ENCODE data around the gene DLEU7.

Gene DLEU7

GRCh38 chr13:50800091-50800739 lies 43.3 kb downstream of the DLEU7 start:
- no peaks in the 10 kb centered on the region for H3K9me3 ChIP-seq (ENCODE audit: severe bottlenecking)
- no peak overlapping the region for H3K4me3 ChIP-seq (ENCODE audit: severe bottlenecking)
- H3K27me3 ChIP-seq (ENCODE audit: insufficient read depth, poor library complexity, severe bottlenecking), result no peaks in the 10 kb centered on the region
- no peak for ATAC-seq (ENCODE audit: low read depth)
- no peaks in the 10 kb centered on the region for H3K4me1 ChIP-seq (ENCODE audit: insufficient read depth, poor library complexity, severe bottlenecking)
- no peaks in the 10 kb centered on the region for H3K36me3 ChIP-seq (ENCODE audit: low read depth)
- no peak for DNase-seq (ENCODE audit: low spot score)
- TF ChIP-seq CTCF (IDR thresholded peaks at IDR 0.05; ENCODE audit: poor library complexity, severe bottlenecking), result no peak
- H3K27ac ChIP-seq (ENCODE audit: poor library complexity, severe bottlenecking), result no peak overlapping the region

- H3K27ac ChIP-seq (ENCODE audit: poor library complexity, severe bottlenecking), result no peak overlapping the region
- H3K4me3 ChIP-seq (ENCODE audit: severe bottlenecking), result no peak overlapping the region
- no peaks in the 10 kb centered on the region for H3K4me1 ChIP-seq (ENCODE audit: insufficient read depth, poor library complexity, severe bottlenecking)
- no peak for DNase-seq (ENCODE audit: low spot score)
- H3K27me3 ChIP-seq (ENCODE audit: insufficient read depth, poor library complexity, severe bottlenecking), result no peaks in the 10 kb centered on the region
- no peaks in the 10 kb centered on the region for H3K36me3 ChIP-seq (ENCODE audit: low read depth)
- 0 out of 3 replicates have a peak, but pooled peaks have one; percentile 44 for ATAC-seq (ENCODE audit: low read depth)
- no peak for TF ChIP-seq CTCF (IDR thresholded peaks at IDR 0.05; ENCODE audit: poor library complexity, severe bottlenecking)
- no peaks in the 10 kb centered on the region for H3K9me3 ChIP-seq (ENCODE audit: severe bottlenecking)
Measured at GRCh38 chr13:50798923-50799322, 44.6 kb downstream of the DLEU7 start.

GRCh38 chr13:50797091-50797490 lies 46.4 kb downstream of the DLEU7 start:
- H3K4me3 ChIP-seq (ENCODE audit: severe bottlenecking), result no peak overlapping the region
- no peaks in the 10 kb centered on the region for H3K9me3 ChIP-seq (ENCODE audit: severe bottlenecking)
- no peaks in the 10 kb centered on the region for H3K27me3 ChIP-seq (ENCODE audit: insufficient read depth, poor library complexity, severe bottlenecking)
- DNase-seq (ENCODE audit: low spot score), result no peak
- no peaks in the 10 kb centered on the region for H3K4me1 ChIP-seq (ENCODE audit: insufficient read depth, poor library complexity, severe bottlenecking)
- ATAC-seq (ENCODE audit: low read depth), result no peak
- H3K27ac ChIP-seq (ENCODE audit: poor library complexity, severe bottlenecking), result no peak overlapping the region
- no peak for TF ChIP-seq CTCF (IDR thresholded peaks at IDR 0.05; ENCODE audit: poor library complexity, severe bottlenecking)
- no peaks in the 10 kb centered on the region for H3K36me3 ChIP-seq (ENCODE audit: low read depth)

- H3K36me3 ChIP-seq (ENCODE audit: low read depth), result no peaks in the 10 kb centered on the region
- no peak overlapping the region for H3K4me3 ChIP-seq (ENCODE audit: severe bottlenecking)
- no peak overlapping the region for H3K27ac ChIP-seq (ENCODE audit: poor library complexity, severe bottlenecking)
- TF ChIP-seq CTCF (IDR thresholded peaks at IDR 0.05; ENCODE audit: poor library complexity, severe bottlenecking), result no peak
- no peak for DNase-seq (ENCODE audit: low spot score)
- H3K4me1 ChIP-seq (ENCODE audit: insufficient read depth, poor library complexity, severe bottlenecking), result no peaks in the 10 kb centered on the region
- no peak for ATAC-seq (ENCODE audit: low read depth)
- H3K27me3 ChIP-seq (ENCODE audit: insufficient read depth, poor library complexity, severe bottlenecking), result no peaks in the 10 kb centered on the region
- no peaks in the 10 kb centered on the region for H3K9me3 ChIP-seq (ENCODE audit: severe bottlenecking)
Measured at GRCh38 chr13:50796463-50796862, 47.0 kb downstream of the DLEU7 start.

- Histone ChIP-seq H3K27me3 (ENCODE audit: insufficient read depth, poor library complexity, severe bottlenecking) (no peaks in the 10 kb centered on the region), H3K27ac (ENCODE audit: poor library complexity, severe bottlenecking) (no peak overlapping the region), H3K9me3 (ENCODE audit: severe bottlenecking) (no peaks in the 10 kb centered on the region), H3K4me1 (ENCODE audit: insufficient read depth, poor library complexity, severe bottlenecking) (no peaks in the 10 kb centered on the region), H3K4me3 (ENCODE audit: severe bottlenecking) (no peak overlapping the region), H3K36me3 (ENCODE audit: low read depth) (no peaks in the 10 kb centered on the region)
- no peak for DNase-seq (ENCODE audit: low spot score)
- no peak for TF ChIP-seq CTCF (IDR thresholded peaks at IDR 0.05; ENCODE audit: poor library complexity, severe bottlenecking)
- no peak for ATAC-seq (ENCODE audit: low read depth)
Measured at GRCh38 chr13:50794226-50794625, 49.3 kb downstream of the DLEU7 start.
